GM18526 (cell line): ENCODE measurements around the gene CIAO3.

Experiments
- POLR2A ChIP-seq: IDR thresholded peaks from 3 replicates; pipeline ENCODE4 v1.6.1; 2011; ENCODE audit not compliant: insufficient read length; ENCODE audit errors: extremely low read depth

CIAO3 gene

DNA sequence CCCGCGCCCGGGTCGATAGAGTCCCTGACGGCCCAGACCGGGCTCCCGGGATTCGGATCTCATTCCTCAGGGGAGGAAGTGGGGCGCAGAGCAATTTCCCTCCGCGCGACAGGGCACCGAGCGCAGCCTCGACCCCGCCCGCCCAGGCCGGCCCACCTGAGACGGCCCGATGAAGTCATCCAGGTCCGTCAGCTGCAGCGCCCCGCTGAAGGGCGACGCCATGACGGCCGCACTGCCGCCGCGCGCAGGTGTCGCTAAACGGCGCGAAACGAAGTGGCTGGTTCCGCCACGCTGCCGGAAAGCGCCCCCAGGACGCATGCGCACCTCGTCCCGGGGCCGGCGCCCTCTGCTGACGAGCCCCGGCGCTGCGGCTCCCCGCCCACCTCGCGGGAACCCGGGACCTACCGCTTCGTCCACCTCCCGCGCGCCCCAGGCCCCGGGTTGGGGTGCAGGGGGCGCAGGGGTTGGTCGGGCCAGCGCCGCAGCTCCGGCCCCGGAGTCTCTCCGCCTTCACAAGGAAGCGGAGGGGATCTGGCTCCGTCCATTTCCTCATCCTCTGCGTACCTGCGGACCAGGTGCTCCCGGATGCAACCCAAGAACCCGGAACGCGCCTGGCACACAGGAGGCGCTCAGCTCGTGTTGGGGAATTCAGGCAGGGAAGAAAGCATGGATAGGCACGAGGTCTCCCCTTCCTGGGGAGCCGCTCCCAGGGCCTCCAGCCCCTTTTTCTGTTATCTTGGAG, at the start of gene CIAO3:
Gene CIAO3 (minus strand): TSS at position 234 of the 742 bp plus-strand sequence. CDS start 12 bp downstream, at position 222.
- peak; percentile 82 for TF ChIP-seq POLR2A

DNA sequence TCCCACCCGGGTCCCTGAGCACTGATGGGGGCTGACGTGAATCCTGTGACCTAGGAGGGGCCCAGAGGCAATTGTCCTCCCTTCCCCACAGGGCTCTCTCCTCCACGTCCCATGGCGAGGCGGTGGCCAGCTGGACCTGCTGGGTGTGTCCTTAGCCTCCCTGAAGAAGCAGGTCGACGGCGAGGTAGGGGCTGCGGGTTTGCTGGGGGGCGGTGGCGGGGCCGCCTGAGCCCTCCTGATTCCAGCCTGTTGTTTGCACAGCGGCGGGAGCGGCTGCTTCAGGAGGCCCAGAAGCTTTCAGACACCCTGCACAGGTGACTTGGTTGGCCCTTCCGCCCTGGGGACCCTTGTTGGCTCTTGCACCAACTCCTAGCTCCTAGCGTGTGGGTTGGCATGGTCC, 49.3 kb upstream of the CIAO3 start:
- no peak for TF ChIP-seq POLR2A

DNA sequence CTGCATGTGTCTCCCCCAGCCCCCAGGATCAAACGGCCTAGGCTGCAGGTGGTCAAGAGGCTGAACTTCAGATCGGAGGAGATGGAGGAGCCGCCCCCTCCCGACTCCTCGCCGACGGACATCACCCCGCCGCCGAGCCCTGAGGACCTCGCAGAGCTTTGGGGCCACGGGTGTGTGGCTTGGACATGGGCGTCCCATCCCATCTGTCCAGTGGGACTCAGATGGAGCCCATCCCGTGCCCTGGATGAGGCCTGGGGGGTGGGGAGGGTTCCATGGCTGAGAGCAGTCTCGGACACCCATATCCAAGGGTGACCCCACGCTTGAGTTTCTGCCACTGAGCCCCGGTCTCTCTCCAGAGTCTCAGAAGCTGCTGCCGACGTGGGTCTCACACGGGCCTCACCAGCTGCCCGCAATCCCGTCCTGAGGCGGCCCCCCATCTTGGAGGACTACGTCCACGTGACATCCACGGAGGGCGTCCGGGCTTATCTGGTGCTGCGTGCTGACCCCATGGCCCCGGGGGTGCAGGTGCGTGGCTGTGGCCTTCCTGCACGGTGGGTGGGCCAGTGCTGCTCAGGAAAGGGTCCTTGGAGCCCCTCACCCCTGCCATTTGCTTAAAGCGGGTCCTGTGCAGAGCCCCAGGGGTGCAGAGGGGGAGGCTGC, 48.5 kb upstream of the CIAO3 start:
- no peak for TF ChIP-seq POLR2A

DNA sequence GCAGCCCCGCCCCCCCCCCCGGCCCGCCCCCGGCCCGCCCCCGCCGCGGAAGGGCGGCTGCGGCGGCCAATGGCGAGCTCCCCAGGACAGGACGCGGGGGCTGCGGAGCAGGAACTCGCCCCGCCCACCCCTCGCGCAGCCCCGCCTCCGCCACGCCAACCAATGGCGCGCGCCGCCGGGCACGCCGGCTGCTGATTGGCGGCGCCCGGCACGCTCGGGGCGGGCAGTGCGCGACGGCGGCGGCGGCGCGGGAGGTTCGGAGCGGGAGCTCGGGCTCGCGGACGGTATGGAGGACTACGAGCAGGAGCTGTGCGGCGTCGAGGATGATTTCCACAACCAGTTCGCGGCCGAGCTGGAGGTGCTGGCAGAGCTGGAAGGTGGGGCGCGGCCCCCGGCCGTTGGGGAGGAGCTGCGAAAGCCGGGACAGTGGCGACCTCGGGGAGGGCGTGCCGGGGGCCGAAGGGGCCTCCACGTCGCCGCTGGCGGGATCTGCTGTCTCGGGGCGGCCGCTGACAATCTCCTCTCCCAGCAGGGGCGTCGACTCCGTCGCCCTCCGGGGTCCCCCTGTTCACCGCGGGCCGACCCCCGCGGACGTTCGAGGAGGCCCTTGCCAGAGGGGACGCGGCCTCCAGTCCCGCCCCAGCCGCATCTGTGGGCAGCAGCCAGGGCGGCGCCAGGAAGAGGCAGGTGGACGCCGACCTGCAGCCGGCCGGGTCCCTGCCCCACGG, 47.8 kb upstream of the CIAO3 start, which contains the start of gene CHTF18:
Gene CHTF18 (plus strand): TSS at position 222 of the 728 bp plus-strand sequence. CDS start 65 bp downstream, at position 287.
- peak; percentile 65 for TF ChIP-seq POLR2A

DNA sequence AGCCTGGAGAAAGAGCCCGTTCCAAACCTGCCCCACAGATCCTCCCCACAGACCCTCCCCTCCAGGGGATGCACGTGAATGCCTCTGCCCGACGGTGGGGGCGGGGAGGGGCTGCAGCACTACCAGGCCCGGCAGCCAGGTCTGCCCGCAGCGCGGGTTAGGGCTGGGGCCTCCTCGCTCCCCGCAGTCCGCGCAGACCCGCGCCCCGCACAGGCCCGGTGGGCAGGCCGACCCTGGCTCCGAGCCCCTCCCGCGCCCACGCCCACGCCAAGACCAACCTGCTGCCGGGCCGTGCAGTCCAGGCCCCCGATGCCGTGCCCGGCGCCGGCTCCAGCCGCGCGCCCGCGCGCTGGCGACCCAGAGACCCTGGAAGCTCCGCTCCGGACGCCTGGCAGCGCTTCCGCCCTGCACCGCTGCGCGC, 47.2 kb upstream of the CIAO3 start, which contains the start of gene RPUSD1:
Gene RPUSD1 (minus strand): TSS at position 404 of the 421 bp plus-strand sequence. CDS start 644 bp downstream, outside the sequence.
- TF ChIP-seq POLR2A: peak; percentile 76

DNA sequence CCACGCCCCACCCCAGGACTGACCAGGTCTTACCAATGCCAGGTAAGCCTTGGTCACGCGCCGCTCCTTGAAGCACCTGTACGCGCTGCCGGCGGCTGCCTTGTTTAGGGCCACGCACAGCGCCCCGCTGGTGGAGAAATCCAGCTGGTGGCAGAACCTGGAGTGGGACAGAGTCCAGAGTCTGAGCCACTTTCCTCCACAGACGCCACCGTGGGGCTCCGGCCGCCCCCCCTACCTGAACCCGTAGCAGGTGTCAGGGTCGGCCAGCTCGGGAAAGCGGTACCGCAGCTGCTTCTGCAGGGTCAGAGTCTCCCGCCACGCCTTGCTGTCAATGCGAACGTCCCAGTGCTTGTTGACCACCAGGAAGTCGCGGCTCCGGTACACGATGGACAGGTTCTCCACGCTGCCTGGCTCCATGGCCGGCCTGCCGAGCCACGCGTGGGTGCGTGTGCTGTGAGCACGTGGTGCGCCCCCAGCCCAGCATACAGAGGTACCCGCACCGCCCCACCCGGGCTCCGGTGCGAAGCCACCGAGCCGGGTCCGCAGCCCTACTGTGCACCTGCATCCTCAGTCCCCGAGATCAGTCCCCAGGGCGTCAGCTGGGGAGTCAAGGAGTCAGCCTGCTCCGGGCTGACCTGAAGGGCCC, 46.6 kb upstream of the CIAO3 start:
- TF ChIP-seq POLR2A: no peak

DNA sequence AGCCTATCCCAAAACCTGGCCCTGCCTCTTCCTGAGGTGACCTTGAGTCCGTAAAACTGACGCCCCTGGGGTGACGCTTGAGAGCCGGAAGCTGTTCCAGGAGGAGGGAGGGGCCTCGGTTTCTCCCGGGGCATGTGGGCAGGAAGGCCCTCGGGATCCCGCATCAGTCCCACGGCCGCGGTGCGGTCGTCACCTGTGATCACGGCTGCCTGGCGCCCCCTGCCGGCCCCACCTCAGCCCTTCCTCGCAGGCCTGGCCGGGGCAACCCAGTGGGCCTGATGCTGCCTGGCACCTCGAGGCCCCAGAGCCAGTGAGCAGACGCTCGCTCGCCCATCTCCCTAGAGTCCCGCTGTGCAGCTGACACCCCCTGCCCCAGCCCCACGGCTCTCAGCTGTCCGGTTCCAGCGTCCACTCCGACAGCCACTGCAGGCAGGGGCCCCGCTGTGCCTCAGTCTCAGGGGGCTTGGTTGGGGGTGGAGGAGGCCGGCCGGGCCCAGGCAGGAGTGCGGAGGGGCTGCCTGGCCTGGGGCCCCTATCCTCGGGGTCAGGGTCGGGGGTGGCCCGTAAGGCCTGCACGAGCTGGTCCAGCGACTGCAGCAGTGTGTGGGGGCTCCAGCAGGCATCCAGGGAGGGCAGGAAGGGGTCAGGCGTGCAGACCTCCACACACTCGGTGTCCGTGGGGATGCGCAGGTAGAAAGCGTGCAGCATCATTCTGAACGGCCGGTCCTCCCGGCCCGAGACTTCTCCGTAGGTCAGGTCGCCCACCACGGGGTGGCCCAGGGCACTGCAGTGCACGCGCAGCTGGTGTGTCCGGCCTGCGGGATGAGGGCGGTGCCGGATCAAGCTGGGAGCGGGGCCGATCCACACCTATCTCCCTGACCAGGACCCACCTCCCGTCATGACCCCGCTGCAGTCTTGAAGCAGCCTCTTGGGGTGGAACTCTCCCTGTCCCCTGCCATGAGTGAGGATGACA, 45.1 kb upstream of the CIAO3 start:
- TF ChIP-seq POLR2A: no peak

DNA sequence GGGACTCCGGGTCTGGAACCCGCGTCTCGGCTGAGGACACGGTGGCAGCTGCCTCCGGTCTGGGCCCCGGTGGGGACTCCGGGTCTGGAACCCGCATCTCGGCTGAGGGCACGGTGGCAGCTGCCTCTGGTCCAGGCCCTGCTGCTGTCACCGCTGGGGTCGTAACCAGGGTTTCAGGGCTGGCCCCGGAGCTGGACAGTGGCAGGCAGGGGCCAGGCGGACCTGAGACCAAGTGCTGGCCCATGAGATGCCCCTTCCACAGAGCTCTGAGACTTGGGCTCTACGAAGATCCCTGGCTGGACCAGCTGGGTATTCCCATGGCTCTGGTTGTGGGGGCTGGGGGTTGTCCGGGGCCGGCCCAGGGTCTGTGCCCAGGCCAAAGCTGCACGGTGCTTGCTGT, 43.6 kb upstream of the CIAO3 start:
- TF ChIP-seq POLR2A: no peak

DNA sequence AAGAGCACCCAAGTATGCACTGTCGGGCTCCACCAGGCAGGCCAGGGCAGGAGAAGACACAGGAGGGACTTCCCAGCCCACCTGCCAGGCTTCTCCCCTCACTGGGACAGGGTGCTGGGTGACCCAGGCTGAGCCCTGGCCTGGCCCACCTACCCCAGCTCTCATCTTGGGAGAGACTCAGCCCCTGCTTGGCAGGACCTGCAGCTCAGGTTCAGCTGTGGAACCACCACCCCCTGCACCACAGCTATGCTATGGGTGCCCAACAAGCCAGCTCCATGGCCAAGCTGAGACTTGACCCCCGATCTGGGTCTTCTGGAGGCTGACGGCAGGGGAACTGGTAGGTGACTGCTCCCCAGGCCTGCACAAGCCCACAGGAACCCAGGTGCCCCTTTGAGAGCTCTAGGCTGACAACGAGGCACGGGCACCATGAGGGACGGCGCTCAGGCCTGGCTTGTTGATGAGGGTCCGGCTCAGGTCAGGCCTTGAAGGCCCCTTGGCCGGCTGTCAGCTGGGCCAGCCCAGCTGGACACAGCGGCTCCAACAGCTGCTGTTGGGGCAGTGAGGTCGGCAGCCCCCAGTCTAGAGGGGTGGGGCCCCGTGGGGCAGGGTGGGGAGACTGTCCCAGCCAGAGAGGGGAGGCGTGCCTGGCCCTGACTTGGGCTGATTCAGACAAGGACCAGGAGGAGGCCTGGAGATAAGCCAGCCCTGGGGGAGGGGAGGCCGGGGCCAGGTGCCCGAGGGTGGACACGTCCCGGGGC, 42.8 kb upstream of the CIAO3 start:
- no peak for TF ChIP-seq POLR2A

DNA sequence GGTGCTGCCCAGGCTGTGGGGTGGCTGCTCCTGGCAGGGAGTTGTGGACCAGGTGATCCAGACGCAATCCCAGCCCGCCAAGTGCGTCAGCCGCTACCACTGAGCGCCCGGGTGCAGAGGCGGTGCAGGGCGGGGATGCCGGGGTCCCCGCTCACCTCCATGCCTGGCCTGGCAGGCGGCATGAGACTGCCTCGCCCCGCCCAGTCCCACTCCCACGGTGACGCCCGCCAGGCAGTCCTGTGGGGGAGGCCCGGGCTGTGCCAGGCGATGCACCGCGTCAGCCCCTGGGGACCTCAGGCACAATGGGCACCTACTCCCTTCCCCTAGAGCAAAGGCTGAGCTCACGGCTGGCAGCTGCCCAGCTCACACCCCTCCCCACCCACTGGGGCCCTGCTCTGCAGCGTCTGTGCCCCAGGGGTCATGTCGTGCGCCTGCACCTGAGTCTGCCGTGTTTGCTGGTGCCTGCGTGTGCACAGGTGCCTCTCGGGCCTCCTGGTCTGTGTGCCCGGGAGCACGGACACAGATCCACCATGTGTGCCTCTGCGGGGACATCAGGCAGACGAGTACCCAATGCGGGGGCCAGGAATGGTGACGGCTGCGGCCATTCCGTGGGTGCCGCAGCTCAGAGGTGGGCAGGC, 42.1 kb upstream of the CIAO3 start:
- TF ChIP-seq POLR2A: no peak

DNA sequence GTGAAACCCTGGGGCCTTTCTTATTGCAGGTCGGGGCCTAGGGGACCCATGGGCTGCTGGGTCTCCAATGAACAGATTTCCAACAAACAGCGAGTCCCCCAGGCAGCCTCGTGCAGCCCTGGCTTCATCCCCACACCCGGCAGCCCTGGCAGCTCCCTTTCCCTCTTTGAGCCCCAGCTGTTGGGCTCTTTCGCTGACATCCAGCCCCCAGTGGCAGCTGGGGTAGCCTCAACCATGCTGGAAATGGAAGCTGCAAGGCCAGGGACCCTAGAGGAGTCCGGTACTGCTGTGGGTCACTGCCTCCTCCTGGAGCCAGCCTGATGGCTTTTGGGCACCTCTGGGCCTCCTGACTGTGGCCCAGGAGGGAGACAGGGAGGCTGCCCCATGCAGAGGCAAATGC, 41.5 kb upstream of the CIAO3 start:
- no peak for TF ChIP-seq POLR2A

DNA sequence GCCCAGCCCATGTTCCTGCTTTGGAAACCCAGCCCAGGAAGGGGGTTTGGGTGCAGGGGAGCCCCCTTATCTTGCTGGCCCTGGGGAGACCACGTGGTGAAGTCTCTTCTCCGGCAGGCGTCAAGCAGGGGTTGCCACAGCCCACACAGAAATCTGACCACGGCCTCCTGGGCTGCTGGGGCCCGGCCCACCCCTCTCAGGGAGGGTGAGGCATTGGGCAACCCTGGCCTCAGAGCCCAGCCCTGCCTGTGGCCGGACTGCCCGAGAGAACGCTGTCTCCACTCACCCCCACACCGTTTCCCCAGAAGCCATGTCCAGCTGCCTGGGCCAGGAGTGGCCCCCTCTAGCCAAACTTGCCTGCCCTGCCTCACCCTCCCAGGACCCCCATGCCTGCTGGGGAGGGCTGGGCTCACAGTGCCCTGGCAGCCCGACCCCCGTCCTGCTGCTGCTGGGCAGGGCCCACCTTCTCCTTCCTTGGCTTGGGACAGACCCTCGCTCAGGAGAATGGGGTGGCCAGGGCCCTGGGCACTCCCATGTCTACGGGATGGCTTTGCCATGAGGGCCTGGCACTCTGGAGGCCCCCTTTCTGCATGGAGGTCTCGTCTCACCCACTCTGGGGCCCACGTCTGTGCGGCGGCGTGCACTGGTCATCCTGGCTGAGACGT, 40.7 kb upstream of the CIAO3 start:
- no peak for TF ChIP-seq POLR2A
